ENCODE results near the gene FBXL7. TPM values are rescaled to one million over a fixed set of nuclear protein-coding genes. Genes with fewer than 3 reads are reported as not detected.

FBXL7 gene
- polyA plus RNA-seq, 3 donors, result not detected

DNA sequence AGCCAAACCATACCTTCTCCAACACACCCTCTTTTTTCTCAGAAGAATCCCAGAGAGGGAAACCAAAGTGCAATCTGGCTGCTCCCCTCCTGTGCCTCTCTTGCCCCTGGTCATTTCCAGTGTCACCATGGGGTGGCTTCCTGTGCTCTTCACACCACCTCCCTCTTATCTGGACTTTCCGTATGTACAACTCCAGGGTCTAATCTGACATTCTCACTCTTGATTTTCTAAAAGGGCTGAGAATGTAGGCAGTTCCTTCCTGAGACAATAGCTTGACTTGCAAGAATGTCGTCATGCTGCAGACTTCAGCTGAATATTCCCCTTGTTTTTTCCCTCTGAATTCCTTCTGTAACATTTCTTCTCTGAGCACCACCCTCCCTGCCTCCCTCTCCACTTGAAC is 110.2 kb downstream of the FBXL7 start:
- Histone ChIP-seq H3K27me3 (ENCODE audit: control insufficient read depth in 2 of 2, insufficient read depth in 2 of 2, low read length in 2 of 2) (no peaks in the 10 kb centered on the region), H4K20me1 (ENCODE audit: insufficient read depth, low read length) (no peaks in the 10 kb centered on the region), H3K79me2 (ENCODE audit: insufficient read depth, low read length) (no peaks in the 10 kb centered on the region), H3K4me1 (ENCODE audit: control insufficient read depth in 1 of 2, insufficient read depth in 2 of 2, low read length in 2 of 2) (no peaks in the 10 kb centered on the region), H3K4me3 (replicated peaks in 1 of 3; ENCODE audit: low read depth in 2 of 3, low read length in 3 of 3) (no peak overlapping the region), H3K27ac (ENCODE audit: low read depth in 1 of 2, low read length in 2 of 2) (no peak overlapping the region), H3K4me2 (replicated peaks; ENCODE audit: extremely low read depth, low read length, poor library complexity, severe bottlenecking) (no peak overlapping the region), H3K9ac (ENCODE audit: insufficient read depth, low read length, poor library complexity, severe bottlenecking) (no peak overlapping the region), H3K36me3 (replicated peaks in 1 of 2; ENCODE audit: control insufficient read depth in 1 of 2, insufficient read depth in 2 of 2, low read length in 2 of 2) (no peaks in the 10 kb centered on the region), H3K9me3 (replicated peaks in 1 of 2; ENCODE audit: control insufficient read depth in 1 of 2, insufficient read depth in 1 of 2, low read length in 2 of 2) (peaks cover 6 to 11% of the 10 kb centered on the region in 2 donors), H2AFZ (ENCODE audit: insufficient read depth, low read depth, low read length, poor library complexity, severe bottlenecking) (no peak overlapping the region)
- H3K36me3 Mint-ChIP-seq, result no peaks in the 10 kb centered on the region
- intact Hi-C loops (cut with micrococcal nuclease), result no loop called here
- no peaks in the 10 kb centered on the region for H3K4me1 Mint-ChIP-seq
- 86% methylated on average over 1 of the region's 2 CpGs for whole genome bisulfite sequencing (ENCODE audit: insufficient coverage)
- peaks cover 0 to 18% (median 5%) of the 10 kb centered on the region in 7 donors for H3K9me3 Mint-ChIP-seq
- no peak for DNase-seq
- no peak overlapping the region for H3K4me3 Mint-ChIP-seq
- no peak for TF ChIP-seq CTCF (IDR thresholded peaks at IDR 0.05)
- peaks cover 0 to 1% (median 0%) of the 10 kb centered on the region in 3 donors for H3K27me3 Mint-ChIP-seq (ENCODE audit: low read depth in 3 of 3)
- H3K27ac Mint-ChIP-seq, result no peak overlapping the region

GRCh38 chr5:15611008-15611407 is 111.0 kb downstream of the FBXL7 start:
- Mint-ChIP-seq H3K4me3 (no peak overlapping the region), H3K36me3 (no peaks in the 10 kb centered on the region), H3K9me3 (peaks cover 0 to 18% (median 5%) of the 10 kb centered on the region in 7 donors), H3K27me3 (ENCODE audit: low read depth in 3 of 3) (peaks cover 0 to 1% (median 0%) of the 10 kb centered on the region in 3 donors), H3K4me1 (no peaks in the 10 kb centered on the region), H3K27ac (no peak overlapping the region)
- no peak overlapping the region for H3K4me3 ChIP-seq (replicated peaks in 1 of 3; ENCODE audit: low read depth in 2 of 3, low read length in 3 of 3)
- intact Hi-C loops (cut with micrococcal nuclease), result no loop called here
- H3K79me2 ChIP-seq (ENCODE audit: insufficient read depth, low read length), result no peaks in the 10 kb centered on the region
- no peak overlapping the region for H3K9ac ChIP-seq (ENCODE audit: insufficient read depth, low read length, poor library complexity, severe bottlenecking)
- no peak for DNase-seq
- H4K20me1 ChIP-seq (ENCODE audit: insufficient read depth, low read length), result no peaks in the 10 kb centered on the region
- peaks cover 6 to 14% of the 10 kb centered on the region in 2 donors for H3K9me3 ChIP-seq (replicated peaks in 1 of 2; ENCODE audit: control insufficient read depth in 1 of 2, insufficient read depth in 1 of 2, low read length in 2 of 2)
- H3K27me3 ChIP-seq (ENCODE audit: control insufficient read depth in 2 of 2, insufficient read depth in 2 of 2, low read length in 2 of 2), result no peaks in the 10 kb centered on the region
- TF ChIP-seq CTCF (IDR thresholded peaks at IDR 0.05), result no peak
- WGBS (ENCODE audit: insufficient coverage), result 100% methylated on average over 1 of the region's 2 CpGs
- no peak overlapping the region for H3K4me2 ChIP-seq (replicated peaks; ENCODE audit: extremely low read depth, low read length, poor library complexity, severe bottlenecking)
- H3K27ac ChIP-seq (ENCODE audit: low read depth in 1 of 2, low read length in 2 of 2), result no peak overlapping the region
- H2AFZ ChIP-seq (ENCODE audit: insufficient read depth, low read depth, low read length, poor library complexity, severe bottlenecking), result no peak overlapping the region
- no peaks in the 10 kb centered on the region for H3K4me1 ChIP-seq (ENCODE audit: control insufficient read depth in 1 of 2, insufficient read depth in 2 of 2, low read length in 2 of 2)
- H3K36me3 ChIP-seq (replicated peaks in 1 of 2; ENCODE audit: control insufficient read depth in 1 of 2, insufficient read depth in 2 of 2, low read length in 2 of 2), result no peaks in the 10 kb centered on the region

Measured in CD14-positive monocyte (primary cell).